PC-9 (cell line): ENCODE measurements around the gene USP34. TPM values are rescaled to one million over a fixed set of nuclear protein-coding genes. Genes with fewer than 3 reads are reported as not detected.

Source experiments
- BruUV-seq: library from RNA; stranded (reverse); fragments of 400-500 nt; replicated peaks from 2 replicates; lab custom pipeline; 2021; lab: Mats Ljungman, UMichigan
- CTCF ChIA-PET: fragments of 300-600 bp; sonication (Branson Sonifier 250); formaldehyde crosslinking; loops from one replicate; lab custom pipeline; 2022; ENCODE audit warnings: antibody characterized with exemption; lab: Charles Lee
- POLR2A ChIA-PET: fragments of 300-600 bp; sonication (Branson Sonifier 250); formaldehyde crosslinking; loops from one replicate; lab custom pipeline; 2022; ENCODE audit warnings: antibody characterized with exemption; ENCODE audit not compliant: unreplicated experiment; lab: Charles Lee
- DNase-seq, 2 experiments: peaks; one replicate each; pipeline versions ENCODE4 v3.0.0 to v3.0.0-alpha.2; 2015 to 2022; ENCODE audit warnings: mixed read lengths in 1 of 2
- H2AFZ ChIP-seq: fragments of 200-600 bp; sonication (generic); 2 replicates; pipeline ENCODE4 v1.8.1; 2017; ENCODE audit warnings: antibody characterized with exemption
- H3F3A ChIP-seq: fragments of 200-600 bp; sonication (generic); 2 replicates; pipeline ENCODE4 v1.8.1; 2017; ENCODE audit warnings: antibody characterized with exemption, mild to moderate bottlenecking, low read depth; ENCODE audit not compliant: insufficient read depth
- H3K27ac ChIP-seq: fragments of 200-600 bp; sonication (generic); 2 replicates; pipeline ENCODE4 v1.6.1; 2016; ENCODE audit warnings: mixed run types
- H3K27me3 ChIP-seq: fragments of 200-600 bp; sonication (generic); 2 replicates; pipeline ENCODE4 v1.6.1; 2016; ENCODE audit warnings: low read depth, mixed run types; ENCODE audit not compliant: insufficient read depth
- H3K36me3 ChIP-seq: fragments of 200-600 bp; sonication (generic); 2 replicates; pipeline ENCODE4 v1.6.1; 2016; ENCODE audit warnings: low read depth, mixed run types
- H3K4me1 ChIP-seq: fragments of 200-600 bp; sonication (generic); replicated peaks from 2 replicates; pipeline ENCODE4 v1.6.1; 2016; ENCODE audit warnings: mixed run types; ENCODE audit not compliant: insufficient read depth
- H3K4me2 ChIP-seq: fragments of 200-600 bp; sonication (generic); 2 replicates; pipeline ENCODE4 v1.6.1; 2017; ENCODE audit warnings: mixed run types
- H3K4me3 ChIP-seq: fragments of 200-600 bp; sonication (generic); 2 replicates; pipeline ENCODE4 v1.6.1; 2016; ENCODE audit warnings: mixed run types
- H3K79me2 ChIP-seq: fragments of 200-600 bp; sonication (generic); 2 replicates; pipeline ENCODE4 v1.6.1; 2017; ENCODE audit warnings: low read depth, mixed run types
- H3K9me2 ChIP-seq: fragments of 200-600 bp; sonication (generic); 2 replicates; pipeline ENCODE4 v1.8.1; 2017; ENCODE audit warnings: mild to moderate bottlenecking; ENCODE audit not compliant: insufficient read depth
- H3K9me3 ChIP-seq: fragments of 200-600 bp; sonication (generic); 2 replicates; pipeline ENCODE4 v1.8.1; 2016; ENCODE audit warnings: low read depth; ENCODE audit not compliant: insufficient read depth
- H4K20me1 ChIP-seq: fragments of 200-600 bp; sonication (generic); 2 replicates; pipeline ENCODE4 v1.8.1; 2017; ENCODE audit not compliant: insufficient read depth
- CTCF ChIP-seq: fragments of 200-600 bp; sonication (generic); conservative IDR thresholded peaks from 2 replicates; pipeline ENCODE4 v1.6.1; 2017; ENCODE audit warnings: mixed run types, antibody characterized with exemption, mild to moderate bottlenecking, moderate library complexity
- EZH2 ChIP-seq: fragments of 200-600 bp; sonication (generic); IDR thresholded peaks from 2 replicates; pipeline ENCODE4 v1.8.0; 2017; ENCODE audit warnings: antibody characterized with exemption, low read depth
- intact Hi-C: fragments of 100-400 bp; cut with micrococcal nuclease; formaldehyde crosslinking; loops from one replicate; pipeline ENCODE4 v1.10.0; 2022; ENCODE audit not compliant: unreplicated experiment
- total RNA-seq: library from RNA; stranded (reverse); gene quantifications from 2 replicates; pipeline ENCODE4 v1.2.3, GENCODE V29; 2021

The USP34 gene
- total RNA-seq, 1 experiment from 2014 or later = 120 TPM

GRCh38 chr2:61262699-61263098 lies 208.2 kb downstream of the USP34 start:
- Histone ChIP-seq H3K79me2 (no peaks in the 10 kb centered on the region), H3F3A (no peaks in the 10 kb centered on the region), H3K27me3 (no peaks in the 10 kb centered on the region), H3K4me1 (no peaks in the 10 kb centered on the region), H3K27ac (no peak overlapping the region), H3K4me2 (no peak overlapping the region), H3K9me2 (no peaks in the 10 kb centered on the region), H3K36me3 (0 out of 2 replicates have a peak, but pooled peaks cover 20% of the 10 kb centered on the region), H3K9me3 (no peaks in the 10 kb centered on the region), H3K4me3 (no peak overlapping the region), H4K20me1 (no peaks in the 10 kb centered on the region; the same call in 1 of the 2 replicates), H2AFZ (no peak overlapping the region)
- ChIA-PET POLR2A (no interaction called here), CTCF (no interaction called here)
- TF ChIP-seq EZH2 (no peak), CTCF (no peak)
- no TSS peak for BruUV-seq
- no peak for DNase-seq
- intact Hi-C loops = no loop called here

GRCh38 chr2:61257446-61257845 lies 213.4 kb downstream of the USP34 start:
- H2AFZ ChIP-seq = no peak overlapping the region
- H3K4me1 ChIP-seq = no peaks in the 10 kb centered on the region
- H3K79me2 ChIP-seq = no peaks in the 10 kb centered on the region
- H3K9me3 ChIP-seq = no peaks in the 10 kb centered on the region
- BruUV-seq = no TSS peak
- H3K9me2 ChIP-seq = no peaks in the 10 kb centered on the region
- peaks cover 5% of the 10 kb centered on the region; the same call in 1 of the 2 replicates for H3F3A ChIP-seq
- no peak overlapping the region for H3K27ac ChIP-seq
- no peak for DNase-seq
- CTCF ChIA-PET = no interaction called here
- H3K4me3 ChIP-seq = no peak overlapping the region
- POLR2A ChIA-PET = no interaction called here
- H3K27me3 ChIP-seq = no peaks in the 10 kb centered on the region
- intact Hi-C loops = no loop called here
- H4K20me1 ChIP-seq = peaks cover 5% of the 10 kb centered on the region
- H3K36me3 ChIP-seq = peaks cover 31% of the 10 kb centered on the region; the same call in 1 of the 2 replicates
- no peak overlapping the region for H3K4me2 ChIP-seq
- TF ChIP-seq EZH2 = no peak
- no peak for TF ChIP-seq CTCF

- CTCF ChIA-PET = no interaction called here
- Histone ChIP-seq H4K20me1 (peaks cover 5% of the 10 kb centered on the region), H3K79me2 (no peaks in the 10 kb centered on the region), H3K4me2 (no peak overlapping the region), H3K4me1 (no peaks in the 10 kb centered on the region), H3F3A (peaks cover 5% of the 10 kb centered on the region; the same call in 1 of the 2 replicates), H3K4me3 (no peak overlapping the region), H3K27ac (no peak overlapping the region), H3K9me2 (no peaks in the 10 kb centered on the region), H3K36me3 (peaks cover 31% of the 10 kb centered on the region; the same call in 1 of the 2 replicates), H2AFZ (no peak overlapping the region), H3K9me3 (no peaks in the 10 kb centered on the region), H3K27me3 (no peaks in the 10 kb centered on the region)
- TF ChIP-seq EZH2 = no peak
- no peak for TF ChIP-seq CTCF
- no TSS peak for BruUV-seq
- DNase-seq = no peak
- POLR2A ChIA-PET = interaction anchor here (0.5 to 0.7 kb wide), 3 partner anchors 10 to 75 kb away, joined by 3 to 6 read pairs (median 3); no protein-coding TSS in a partner anchor
- intact Hi-C loops = no loop called here
Measured at GRCh38 chr2:61255580-61256437, 215.1 kb downstream of the USP34 start.
